Measurements from ENCODE around the gene WDR59. TPM values are rescaled to one million over a fixed set of nuclear protein-coding genes. Genes with fewer than 3 reads are reported as not detected.

Gene WDR59, protein sequence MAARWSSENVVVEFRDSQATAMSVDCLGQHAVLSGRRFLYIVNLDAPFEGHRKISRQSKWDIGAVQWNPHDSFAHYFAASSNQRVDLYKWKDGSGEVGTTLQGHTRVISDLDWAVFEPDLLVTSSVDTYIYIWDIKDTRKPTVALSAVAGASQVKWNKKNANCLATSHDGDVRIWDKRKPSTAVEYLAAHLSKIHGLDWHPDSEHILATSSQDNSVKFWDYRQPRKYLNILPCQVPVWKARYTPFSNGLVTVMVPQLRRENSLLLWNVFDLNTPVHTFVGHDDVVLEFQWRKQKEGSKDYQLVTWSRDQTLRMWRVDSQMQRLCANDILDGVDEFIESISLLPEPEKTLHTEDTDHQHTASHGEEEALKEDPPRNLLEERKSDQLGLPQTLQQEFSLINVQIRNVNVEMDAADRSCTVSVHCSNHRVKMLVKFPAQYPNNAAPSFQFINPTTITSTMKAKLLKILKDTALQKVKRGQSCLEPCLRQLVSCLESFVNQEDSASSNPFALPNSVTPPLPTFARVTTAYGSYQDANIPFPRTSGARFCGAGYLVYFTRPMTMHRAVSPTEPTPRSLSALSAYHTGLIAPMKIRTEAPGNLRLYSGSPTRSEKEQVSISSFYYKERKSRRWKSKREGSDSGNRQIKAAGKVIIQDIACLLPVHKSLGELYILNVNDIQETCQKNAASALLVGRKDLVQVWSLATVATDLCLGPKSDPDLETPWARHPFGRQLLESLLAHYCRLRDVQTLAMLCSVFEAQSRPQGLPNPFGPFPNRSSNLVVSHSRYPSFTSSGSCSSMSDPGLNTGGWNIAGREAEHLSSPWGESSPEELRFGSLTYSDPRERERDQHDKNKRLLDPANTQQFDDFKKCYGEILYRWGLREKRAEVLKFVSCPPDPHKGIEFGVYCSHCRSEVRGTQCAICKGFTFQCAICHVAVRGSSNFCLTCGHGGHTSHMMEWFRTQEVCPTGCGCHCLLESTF
- 54.5 TPM for total RNA-seq

DNA sequence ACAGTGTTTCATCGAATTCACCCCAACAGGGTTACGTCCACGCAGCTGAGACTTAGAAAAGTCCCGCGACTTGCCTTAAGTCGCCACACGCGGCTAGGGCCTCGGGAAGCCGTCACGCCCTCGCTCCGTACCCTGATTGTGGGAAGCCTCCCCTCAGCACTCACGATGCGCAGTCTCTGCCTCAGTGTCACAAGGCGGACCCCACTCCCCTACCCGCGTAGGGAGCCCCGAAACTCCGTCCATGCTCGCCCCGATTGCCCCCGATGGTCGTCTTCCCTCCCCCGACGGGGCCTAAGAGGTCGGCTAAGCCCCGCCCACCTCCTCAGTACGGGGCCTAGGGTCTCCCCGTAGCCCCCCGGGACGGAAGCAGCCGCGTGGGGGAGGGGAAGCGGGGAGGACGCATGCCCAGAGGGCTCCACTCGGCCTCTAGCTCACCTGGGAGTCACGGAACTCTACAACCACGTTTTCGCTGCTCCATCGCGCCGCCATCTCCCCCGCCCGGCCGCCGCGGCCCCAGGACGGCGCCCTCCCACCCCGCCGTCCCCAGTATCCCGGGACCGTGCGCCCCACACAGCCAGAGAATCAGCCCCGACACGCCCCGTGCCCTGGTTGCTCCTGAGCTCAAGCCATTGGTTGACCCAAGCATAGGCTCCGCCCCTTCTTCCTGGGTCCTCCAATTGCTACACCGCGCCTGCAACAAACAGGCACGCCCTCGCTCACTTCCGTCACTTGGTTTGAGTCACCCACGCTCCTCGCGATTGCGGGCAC is at the start of gene WDR59:
Gene WDR59 (minus strand): TSS at position 595 of the 768 bp plus-strand sequence. CDS start 106 bp downstream, at position 489.

DNA sequence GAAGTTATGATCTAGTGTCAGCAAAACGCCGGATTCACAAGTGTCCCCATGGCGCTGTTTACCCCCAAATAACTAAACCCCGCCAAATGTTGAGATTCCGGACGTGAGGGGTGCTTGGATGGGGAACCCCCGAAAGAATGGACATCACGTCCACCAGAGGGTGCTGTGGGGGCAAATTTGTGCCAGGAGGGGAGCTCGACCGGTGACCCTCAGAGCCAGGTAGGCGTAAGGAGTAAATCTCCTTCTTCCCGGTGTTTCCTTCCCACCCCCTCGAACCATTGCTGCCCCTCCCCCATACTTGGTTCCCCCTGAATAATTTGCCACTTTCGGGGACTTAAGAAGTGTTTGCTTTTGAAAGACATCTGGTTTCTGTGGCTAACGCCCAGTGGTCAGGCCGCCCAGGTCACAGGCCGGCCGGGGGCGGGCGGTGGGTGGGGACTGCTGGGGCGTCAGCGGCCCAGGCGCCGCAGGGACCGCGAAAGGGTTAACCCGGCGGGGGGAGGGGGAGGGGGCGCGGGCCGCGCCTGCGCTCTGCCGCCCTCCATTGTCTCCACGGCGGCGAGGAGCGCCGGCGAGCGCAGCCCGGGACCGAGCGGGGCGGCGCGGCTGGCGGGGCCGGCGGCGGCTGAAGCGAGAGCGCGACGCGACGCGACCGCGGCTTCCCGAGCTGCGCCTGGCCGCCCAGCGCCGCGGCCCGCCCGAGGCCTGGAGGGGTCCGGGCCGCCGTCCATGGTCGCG is 13.7 kb upstream of the WDR59 start, which contains the start of gene ZNRF1:
Gene ZNRF1 (plus strand): TSS at position 544 of the 738 bp plus-strand sequence. CDS start 648 bp downstream, outside the sequence.

Other genes with a start within 250 kb of the WDR59 start
- gene FA2H, start 210.3 kb downstream of the WDR59 start, total RNA-seq, result 0.38 TPM
- gene ZNRF1, start 13.9 kb upstream of the WDR59 start, total RNA-seq, result 24.5 TPM
- gene LDHD, start 131.7 kb upstream of the WDR59 start, total RNA-seq, result 6.6 TPM
- 37.9 TPM for gene ZFP1, start 163.4 kb upstream of the WDR59 start, total RNA-seq
- gene CTRB2, start 222.0 kb upstream of the WDR59 start, total RNA-seq, result not detected
- not detected for gene CTRB1, start 233.9 kb upstream of the WDR59 start, total RNA-seq